ENCODE data around the gene ANKRD13B. TPM values are rescaled to one million over a fixed set of nuclear protein-coding genes. Genes with fewer than 3 reads are reported as not detected.

ANKRD13B gene
- total RNA-seq, 1 donor from 2014 or later: 17.9 TPM

DNA sequence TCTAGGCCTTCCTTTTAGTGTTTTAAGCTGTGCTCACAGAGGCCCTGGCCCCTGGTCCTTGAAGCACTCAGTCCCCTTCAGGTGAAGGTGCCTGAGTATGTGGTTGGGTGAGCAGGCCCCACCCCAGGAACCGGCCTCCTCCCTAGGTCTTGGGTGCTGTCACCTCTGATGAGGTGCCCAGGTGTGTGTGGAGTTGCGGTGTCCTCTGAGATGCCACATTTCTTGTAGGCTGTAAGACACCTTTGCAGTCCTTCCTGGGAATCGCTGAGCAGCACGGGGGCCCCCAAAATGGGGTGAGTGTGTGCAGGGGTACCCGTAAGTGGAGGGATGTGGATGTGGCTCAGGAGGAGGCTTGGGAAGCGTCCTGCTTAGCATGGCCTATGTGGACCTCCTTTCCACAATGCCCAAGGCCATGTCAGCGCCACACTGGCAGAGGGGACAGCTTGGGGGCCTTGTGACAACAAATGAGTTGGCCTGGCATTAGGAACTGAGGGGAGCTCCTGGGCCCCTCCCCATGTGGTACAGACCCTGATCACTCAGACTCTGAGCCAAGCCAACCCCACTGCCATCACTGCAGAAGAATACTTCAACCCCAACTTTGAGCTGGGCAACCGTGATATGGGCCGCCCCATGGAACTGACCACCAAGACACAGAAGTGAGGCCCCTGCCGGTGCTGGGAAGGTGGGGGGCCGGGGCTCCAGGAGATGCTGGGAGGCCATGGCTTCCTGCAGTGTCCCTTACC is 18.6 kb downstream of the ANKRD13B start:
- Histone ChIP-seq H3K4me3 (ENCODE audit: insufficient read depth, low read depth, low read length) (no peak overlapping the region), H3K36me3 (ENCODE audit: insufficient read depth, low read length) (no peaks in the 10 kb centered on the region), H3K4me1 (ENCODE audit: insufficient read depth, low read length) (peaks cover 20% of the 10 kb centered on the region), H3K9me3 (ENCODE audit: insufficient read depth, low read depth, low read length) (no peaks in the 10 kb centered on the region), H3K4me2 (ENCODE audit: low read length) (no peak overlapping the region), H3K27ac (ENCODE audit: low read depth, low read length) (no peak overlapping the region), H4K20me1 (ENCODE audit: insufficient read depth, low read length) (peaks cover 10% of the 10 kb centered on the region), H3K9ac (ENCODE audit: low read length) (no peak overlapping the region), H3K79me2 (ENCODE audit: insufficient read depth, low read length) (no peaks in the 10 kb centered on the region), H2AFZ (ENCODE audit: low read depth, low read length) (no peak overlapping the region), H3K27me3 (ENCODE audit: insufficient read depth, low read length) (peaks cover 6% of the 10 kb centered on the region)
- no peak for DNase-seq (ENCODE audit: low read depth)
- H3K4me3 Mint-ChIP-seq (ENCODE audit: unreplicated experiment): no peak overlapping the region
- TF ChIP-seq, protein P1, sequence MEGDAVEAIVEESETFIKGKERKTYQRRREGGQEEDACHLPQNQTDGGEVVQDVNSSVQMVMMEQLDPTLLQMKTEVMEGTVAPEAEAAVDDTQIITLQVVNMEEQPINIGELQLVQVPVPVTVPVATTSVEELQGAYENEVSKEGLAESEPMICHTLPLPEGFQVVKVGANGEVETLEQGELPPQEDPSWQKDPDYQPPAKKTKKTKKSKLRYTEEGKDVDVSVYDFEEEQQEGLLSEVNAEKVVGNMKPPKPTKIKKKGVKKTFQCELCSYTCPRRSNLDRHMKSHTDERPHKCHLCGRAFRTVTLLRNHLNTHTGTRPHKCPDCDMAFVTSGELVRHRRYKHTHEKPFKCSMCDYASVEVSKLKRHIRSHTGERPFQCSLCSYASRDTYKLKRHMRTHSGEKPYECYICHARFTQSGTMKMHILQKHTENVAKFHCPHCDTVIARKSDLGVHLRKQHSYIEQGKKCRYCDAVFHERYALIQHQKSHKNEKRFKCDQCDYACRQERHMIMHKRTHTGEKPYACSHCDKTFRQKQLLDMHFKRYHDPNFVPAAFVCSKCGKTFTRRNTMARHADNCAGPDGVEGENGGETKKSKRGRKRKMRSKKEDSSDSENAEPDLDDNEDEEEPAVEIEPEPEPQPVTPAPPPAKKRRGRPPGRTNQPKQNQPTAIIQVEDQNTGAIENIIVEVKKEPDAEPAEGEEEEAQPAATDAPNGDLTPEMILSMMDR (IDR thresholded peaks at IDR 0.05; ENCODE audit: insufficient read depth, low read depth, low read length): no peak
- no peak for TF ChIP-seq EZH2 (IDR thresholded peaks at IDR 0.05; ENCODE audit: insufficient read depth, low read length)
- H3K27ac Mint-ChIP-seq (ENCODE audit: unreplicated experiment): no peak overlapping the region
- peaks cover 3% of the 10 kb centered on the region for H3K27me3 Mint-ChIP-seq (ENCODE audit: low read depth, unreplicated experiment)
- H3K36me3 Mint-ChIP-seq (ENCODE audit: low read depth, unreplicated experiment): peaks cover 2% of the 10 kb centered on the region
- no peak for FAIRE-seq
- H3K9me3 Mint-ChIP-seq (ENCODE audit: unreplicated experiment): no peaks in the 10 kb centered on the region
- H3K4me1 Mint-ChIP-seq (ENCODE audit: low read depth, unreplicated experiment): no peaks in the 10 kb centered on the region

GRCh38 chr17:29612094-29612403 is 19.1 kb downstream of the ANKRD13B start:
- Mint-ChIP-seq H3K4me3 (ENCODE audit: unreplicated experiment) (no peak overlapping the region), H3K36me3 (ENCODE audit: low read depth, unreplicated experiment) (peaks cover 2% of the 10 kb centered on the region), H3K9me3 (ENCODE audit: unreplicated experiment) (no peaks in the 10 kb centered on the region), H3K27me3 (ENCODE audit: low read depth, unreplicated experiment) (peaks cover 7% of the 10 kb centered on the region), H3K4me1 (ENCODE audit: low read depth, unreplicated experiment) (no peaks in the 10 kb centered on the region), H3K27ac (ENCODE audit: unreplicated experiment) (no peak overlapping the region)
- Histone ChIP-seq H3K27ac (ENCODE audit: low read depth, low read length) (no peak overlapping the region), H3K27me3 (ENCODE audit: insufficient read depth, low read length) (peaks cover 10% of the 10 kb centered on the region), H4K20me1 (ENCODE audit: insufficient read depth, low read length) (peaks cover 12% of the 10 kb centered on the region), H3K9me3 (ENCODE audit: insufficient read depth, low read depth, low read length) (no peaks in the 10 kb centered on the region), H3K4me1 (ENCODE audit: insufficient read depth, low read length) (peaks cover 21% of the 10 kb centered on the region), H3K4me3 (ENCODE audit: insufficient read depth, low read depth, low read length) (no peak overlapping the region), H3K79me2 (ENCODE audit: insufficient read depth, low read length) (no peaks in the 10 kb centered on the region), H3K36me3 (ENCODE audit: insufficient read depth, low read length) (no peaks in the 10 kb centered on the region), H3K4me2 (ENCODE audit: low read length) (no peak overlapping the region), H3K9ac (ENCODE audit: low read length) (no peak overlapping the region), H2AFZ (ENCODE audit: low read depth, low read length) (no peak overlapping the region)
- TF ChIP-seq, protein P1 (IDR thresholded peaks at IDR 0.05; ENCODE audit: insufficient read depth, low read depth, low read length): no peak
- TF ChIP-seq EZH2 (IDR thresholded peaks at IDR 0.05; ENCODE audit: insufficient read depth, low read length): no peak
- no peak for DNase-seq (ENCODE audit: low read depth)
- no peak for FAIRE-seq

All from astrocyte (in vitro differentiated cells and primary cell).